ENCODE results near the gene PDCD10.

GRCh38 chr3:167754049-167754448 lies 19.4 kb upstream of the PDCD10 start:
- TF ChIP-seq CTCF (IDR thresholded peaks at IDR 0.05) (no peak), POLR2A (IDR thresholded peaks at IDR 0.05) (no peak)

Measured in esophagus squamous epithelium (tissue), 4 donors.